NCI-H2171 (cell line): ENCODE results near the gene CCR1.
"Not testable (repeated sequence)": the region's sequence is repeated elsewhere in the genome, so short reads cannot be mapped to it uniquely, and the experiment has no call there.

Source experiments
- DNase-seq: peaks from one replicate; lab custom pipeline; 2025; lab: John Stamatoyannopoulos, UW

CCR1 gene

GRCh38 chr3:46212101-46212500, 4.0 kb upstream of the CCR1 start:
- no peak for DNase-seq

GRCh38 chr3:46209746-46210470, 1.8 kb upstream of the CCR1 start:
- DNase-seq = no peak

GRCh38 chr3:46209053-46209452, 940 bp upstream of the CCR1 start:
- DNase-seq = no peak

- not testable (repeated sequence) for DNase-seq
Measured at GRCh38 chr3:46207514-46207913, 599 bp downstream of the CCR1 start.

- no peak for DNase-seq
Measured at GRCh38 chr3:46206282-46207015, 1.7 kb downstream of the CCR1 start.

- DNase-seq = no peak
Measured at GRCh38 chr3:46205286-46205960, 2.7 kb downstream of the CCR1 start.

GRCh38 chr3:46203681-46204080, 4.4 kb downstream of the CCR1 start:
- DNase-seq = no peak

GRCh38 chr3:46202535-46202934, 5.6 kb downstream of the CCR1 start:
- no peak for DNase-seq

GRCh38 chr3:46200790-46201189, 7.3 kb downstream of the CCR1 start:
- no peak for DNase-seq

- no peak for DNase-seq
Measured at GRCh38 chr3:46200211-46200610, 7.9 kb downstream of the CCR1 start.

- no peak for DNase-seq
Measured at GRCh38 chr3:46196261-46196957, 11.7 kb downstream of the CCR1 start.

GRCh38 chr3:46194868-46195553, 13.1 kb downstream of the CCR1 start:
- DNase-seq = no peak

GRCh38 chr3:46193436-46193835, 14.7 kb downstream of the CCR1 start:
- no peak for DNase-seq

- no peak for DNase-seq
Measured at GRCh38 chr3:46192939-46193338, 15.2 kb downstream of the CCR1 start.

GRCh38 chr3:46191730-46192129, 16.4 kb downstream of the CCR1 start:
- no peak for DNase-seq

- no peak for DNase-seq
Measured at GRCh38 chr3:46188708-46189107, 19.4 kb downstream of the CCR1 start.

GRCh38 chr3:46187876-46188275, 20.2 kb downstream of the CCR1 start:
- no peak for DNase-seq

- DNase-seq = no peak
Measured at GRCh38 chr3:46187341-46187700, 20.8 kb downstream of the CCR1 start.

GRCh38 chr3:46186471-46187340, 21.4 kb downstream of the CCR1 start:
- no peak for DNase-seq

GRCh38 chr3:46184469-46184868, 23.6 kb downstream of the CCR1 start:
- no peak for DNase-seq

GRCh38 chr3:46183330-46183729, 24.8 kb downstream of the CCR1 start:
- peak; percentile 9 for DNase-seq
